HG02885 (cell line): ENCODE data around the gene HNRNPA0.
"Not testable (repeated sequence)": the region's sequence is repeated elsewhere in the genome, so short reads cannot be mapped to it uniquely, and the experiment has no call there.

Experiments used
- ATAC-seq: cut with Tn5 transposase; IDR thresholded peaks from one replicate; pipeline ENCODE4 v1.9.1; 2021; ENCODE audit warnings: mild to moderate bottlenecking; ENCODE audit not compliant: unreplicated experiment, poor library complexity

HNRNPA0 gene

GRCh38 chr5:137754188-137754960, at the start of gene HNRNPA0:
TSS of gene HNRNPA0 (minus strand) at chr5:137754363. CDS start at chr5:137754066, 297 bp downstream.
- ATAC-seq = peak; percentile 82

GRCh38 chr5:137802282-137803210, 48.4 kb upstream of the HNRNPA0 start:
- no peak for ATAC-seq

- no peak for ATAC-seq
Observed at GRCh38 chr5:137800700-137801411, 46.7 kb upstream of the HNRNPA0 start.

GRCh38 chr5:137796279-137796678, 42.1 kb upstream of the HNRNPA0 start:
- no peak for ATAC-seq

GRCh38 chr5:137794863-137795262, 40.7 kb upstream of the HNRNPA0 start:
- ATAC-seq = no peak

- ATAC-seq = no peak
Observed at GRCh38 chr5:137792303-137792702, 38.1 kb upstream of the HNRNPA0 start.

GRCh38 chr5:137791799-137792198, 37.6 kb upstream of the HNRNPA0 start:
- ATAC-seq = no peak

GRCh38 chr5:137791387-137791786, 37.2 kb upstream of the HNRNPA0 start:
- ATAC-seq = no peak

- not testable (repeated sequence) for ATAC-seq
Observed at GRCh38 chr5:137788560-137788959, 34.4 kb upstream of the HNRNPA0 start.

- ATAC-seq = no peak
Observed at GRCh38 chr5:137782984-137783536, 28.9 kb upstream of the HNRNPA0 start.

- ATAC-seq = no peak
Observed at GRCh38 chr5:137782055-137782454, 27.9 kb upstream of the HNRNPA0 start.

GRCh38 chr5:137778772-137779564, 24.8 kb upstream of the HNRNPA0 start:
- no peak for ATAC-seq

- ATAC-seq = not testable (repeated sequence)
Observed at GRCh38 chr5:137767937-137768336, 13.8 kb upstream of the HNRNPA0 start.

GRCh38 chr5:137761566-137761965, 7.4 kb upstream of the HNRNPA0 start:
- no peak for ATAC-seq

- no peak for ATAC-seq
Observed at GRCh38 chr5:137760719-137761516, 6.8 kb upstream of the HNRNPA0 start.

- ATAC-seq = no peak
Observed at GRCh38 chr5:137760294-137760693, 6.1 kb upstream of the HNRNPA0 start.

- peak; percentile 40 for ATAC-seq
Observed at GRCh38 chr5:137758715-137759306, 4.6 kb upstream of the HNRNPA0 start.

- no peak for ATAC-seq
Observed at GRCh38 chr5:137758121-137758520, 4.0 kb upstream of the HNRNPA0 start.
